HG02943 (cell line): Measurements from ENCODE around the gene MYOM1.

ENCODE experiments used
- ATAC-seq: cut with Tn5 transposase; IDR thresholded peaks from one replicate; pipeline ENCODE4 v1.9.1; 2021; ENCODE audit warnings: mild to moderate bottlenecking, low read depth, moderate library complexity; ENCODE audit not compliant: unreplicated experiment

The MYOM1 gene

GRCh38 chr18:3190610-3191009 is 29.2 kb downstream of the MYOM1 start:
- no peak for ATAC-seq

- no peak for ATAC-seq
Measured at GRCh38 chr18:3189884-3190283, 29.9 kb downstream of the MYOM1 start.

DNA sequence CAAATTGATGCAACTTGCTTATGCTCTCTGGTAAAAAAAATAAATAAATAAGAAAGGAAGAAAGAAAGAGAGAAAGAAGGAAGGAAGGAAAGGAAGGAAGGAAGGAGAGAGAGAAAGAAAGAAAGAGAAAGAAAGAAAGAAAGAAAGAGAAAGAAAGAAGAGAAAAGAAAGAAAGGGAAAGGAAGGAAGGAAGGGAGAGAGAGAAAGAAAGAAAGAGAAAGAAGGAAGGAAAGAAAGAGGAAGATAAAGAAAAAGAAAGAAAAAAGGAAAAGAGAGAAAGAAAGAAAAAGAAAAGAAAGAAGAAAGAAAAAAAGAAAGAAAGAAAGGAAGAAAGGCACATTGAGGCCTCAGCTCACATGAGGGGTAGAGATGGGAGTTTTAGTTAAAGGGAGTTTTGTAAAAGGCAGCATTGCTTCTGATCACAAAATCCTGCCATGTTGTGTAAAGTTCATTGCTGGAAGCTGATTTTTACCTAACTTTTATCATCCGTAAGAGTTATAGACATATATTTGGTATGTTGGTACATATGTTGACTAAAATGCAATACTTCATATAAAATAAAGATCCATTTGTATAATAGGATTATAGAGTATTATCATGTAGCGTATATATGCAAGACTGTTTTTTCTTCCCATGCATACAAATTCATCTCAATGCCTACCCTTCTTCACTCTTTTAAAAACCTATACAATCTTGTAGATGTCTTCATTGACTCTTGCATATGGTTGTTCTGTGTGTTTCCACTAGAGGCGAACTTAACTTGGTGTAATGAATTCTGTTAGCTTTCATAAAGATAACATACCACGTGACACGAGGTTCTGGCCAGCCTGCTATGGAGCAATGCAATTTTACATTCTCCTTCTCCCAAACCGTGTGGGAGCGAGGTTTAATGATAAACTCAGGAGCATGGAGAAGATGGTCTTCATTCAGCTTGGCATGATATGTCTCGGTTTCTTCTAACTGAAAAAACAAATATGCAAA is 32.8 kb downstream of the MYOM1 start:
- no peak for ATAC-seq

DNA sequence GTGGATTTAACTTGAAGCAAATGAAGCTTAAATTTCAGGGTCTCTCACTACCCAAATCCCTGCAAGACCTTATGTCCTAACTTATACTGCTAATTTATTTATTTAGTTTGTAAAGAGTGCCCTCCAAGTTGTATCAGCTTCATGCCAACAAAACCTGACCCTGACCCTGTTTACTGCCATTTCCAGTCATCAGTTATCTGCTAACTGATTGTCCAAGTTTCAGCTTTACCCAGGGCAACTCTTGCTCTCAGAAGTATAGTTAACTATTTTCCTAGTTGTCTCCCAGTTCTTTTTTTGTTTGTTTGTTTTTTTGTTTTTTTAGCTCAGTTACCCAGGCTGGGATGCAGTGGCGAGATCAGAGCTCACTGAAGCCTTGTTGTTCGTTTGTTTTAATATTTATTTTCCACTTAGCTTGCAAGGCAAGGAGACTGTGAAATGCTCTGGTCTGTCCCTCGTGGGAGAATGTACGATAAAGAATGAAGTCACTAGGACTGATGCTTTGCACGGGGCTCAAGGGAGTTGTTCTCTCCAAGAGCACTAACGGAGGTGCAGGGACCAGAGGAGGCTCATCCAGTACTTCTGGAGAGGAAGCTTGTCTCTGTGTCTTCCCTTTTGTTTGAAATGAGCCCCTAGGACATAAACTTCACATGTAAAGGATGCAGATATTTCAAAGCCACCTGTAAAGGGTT is 35.3 kb downstream of the MYOM1 start:
- ATAC-seq, result no peak

GRCh38 chr18:3183103-3183717 is 36.6 kb downstream of the MYOM1 start:
- no peak for ATAC-seq

- no peak for ATAC-seq
Measured at GRCh38 chr18:3180325-3180724, 39.4 kb downstream of the MYOM1 start.

- ATAC-seq, result peak; percentile 56
Measured at GRCh38 chr18:3179430-3180089, 40.2 kb downstream of the MYOM1 start.

DNA sequence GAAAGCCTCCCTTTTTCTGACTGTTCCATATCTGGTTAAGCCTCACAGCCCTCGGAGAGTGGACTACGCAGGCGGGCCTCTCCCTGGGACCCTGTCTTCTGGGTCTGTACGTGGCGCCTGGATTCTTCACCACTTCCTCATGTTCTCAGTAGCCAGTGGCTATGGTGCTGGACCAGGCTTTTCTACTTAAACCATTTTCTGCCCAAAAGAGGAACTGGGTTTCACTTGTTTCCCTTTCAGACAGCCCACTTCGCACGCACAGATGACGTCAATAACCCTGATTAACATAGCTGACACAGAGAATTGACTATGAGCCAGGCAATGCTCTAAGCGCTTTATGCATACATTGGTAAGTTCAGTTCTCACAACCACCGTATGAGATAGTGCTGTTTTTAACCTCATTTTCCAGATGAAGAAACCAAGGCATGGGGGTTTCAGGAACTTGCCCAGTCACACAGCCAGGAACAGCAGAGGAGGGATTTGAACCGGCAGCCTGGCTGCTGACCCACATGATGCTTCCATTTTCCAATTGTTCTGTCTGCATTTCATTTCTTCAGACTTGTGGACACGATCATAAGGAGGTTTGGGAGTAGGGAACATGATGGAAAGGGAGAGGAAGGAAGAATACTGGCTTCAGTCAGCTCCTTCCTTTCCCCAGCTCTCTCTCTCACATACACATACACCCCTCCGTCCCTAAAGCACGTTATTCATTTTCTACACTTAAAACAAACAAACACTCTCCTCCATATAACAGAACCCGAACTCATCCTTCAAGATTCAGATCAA is 41.7 kb downstream of the MYOM1 start:
- ATAC-seq, result peak; percentile 78

- no peak for ATAC-seq
Measured at GRCh38 chr18:3175195-3175758, 44.5 kb downstream of the MYOM1 start.

GRCh38 chr18:3172097-3172496 is 47.7 kb downstream of the MYOM1 start:
- ATAC-seq, result no peak

DNA sequence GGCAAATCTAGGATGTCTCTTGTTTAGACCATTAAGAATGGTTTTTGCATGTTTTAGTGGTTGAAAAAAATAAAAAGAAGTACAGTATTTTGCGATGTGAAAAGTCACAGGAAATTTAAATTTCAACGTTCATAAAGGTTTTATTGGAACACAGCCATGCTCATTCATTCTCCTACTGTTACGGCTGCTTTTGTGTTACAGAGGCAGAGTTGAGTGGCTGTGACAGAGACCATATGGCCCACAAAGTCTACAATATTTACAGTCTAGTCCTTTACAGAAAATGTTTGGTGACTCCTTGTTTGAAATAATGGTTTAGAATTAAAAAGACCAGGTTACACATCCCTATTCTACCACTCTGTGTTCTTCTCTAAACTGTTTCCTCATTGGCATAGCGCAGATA is 48.1 kb downstream of the MYOM1 start:
- no peak for ATAC-seq

DNA sequence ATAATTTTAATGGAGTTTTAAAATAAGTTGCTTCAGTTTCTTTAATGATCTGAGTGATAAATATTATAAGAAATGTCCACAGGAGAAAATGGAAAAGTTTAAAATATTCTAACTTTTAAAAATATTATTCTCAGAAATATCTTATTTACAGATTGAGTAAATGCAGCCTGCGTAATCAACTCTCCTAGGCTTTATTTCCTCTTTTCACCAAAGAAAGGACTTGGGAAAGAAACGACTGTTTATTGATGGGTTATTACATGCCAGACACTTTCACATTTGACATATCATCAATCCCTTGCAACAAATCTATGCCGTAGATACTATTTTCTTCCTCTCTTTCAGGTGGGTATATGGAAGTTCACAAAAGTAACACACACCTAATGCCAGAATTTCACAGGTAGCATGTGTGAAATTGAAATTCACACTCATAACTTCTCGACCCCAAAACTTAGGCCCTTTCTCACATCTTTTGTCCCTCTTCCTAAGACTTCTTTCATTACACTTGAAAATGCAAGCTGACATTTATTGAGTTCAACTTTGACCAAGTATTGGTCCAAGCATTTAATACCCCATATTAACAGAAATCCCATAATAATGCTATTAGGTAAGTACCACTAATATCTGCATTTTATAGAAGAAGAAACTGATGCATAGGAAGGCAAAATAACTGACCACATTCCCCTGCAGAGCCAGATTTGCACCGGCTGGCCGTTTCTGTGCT is 49.2 kb downstream of the MYOM1 start:
- no peak for ATAC-seq

GRCh38 chr18:3164381-3164780 is 55.4 kb downstream of the MYOM1 start:
- ATAC-seq, result no peak

- no peak for ATAC-seq
Measured at GRCh38 chr18:3163968-3164367, 55.8 kb downstream of the MYOM1 start.

GRCh38 chr18:3162181-3162580 is 57.6 kb downstream of the MYOM1 start:
- ATAC-seq, result no peak

DNA sequence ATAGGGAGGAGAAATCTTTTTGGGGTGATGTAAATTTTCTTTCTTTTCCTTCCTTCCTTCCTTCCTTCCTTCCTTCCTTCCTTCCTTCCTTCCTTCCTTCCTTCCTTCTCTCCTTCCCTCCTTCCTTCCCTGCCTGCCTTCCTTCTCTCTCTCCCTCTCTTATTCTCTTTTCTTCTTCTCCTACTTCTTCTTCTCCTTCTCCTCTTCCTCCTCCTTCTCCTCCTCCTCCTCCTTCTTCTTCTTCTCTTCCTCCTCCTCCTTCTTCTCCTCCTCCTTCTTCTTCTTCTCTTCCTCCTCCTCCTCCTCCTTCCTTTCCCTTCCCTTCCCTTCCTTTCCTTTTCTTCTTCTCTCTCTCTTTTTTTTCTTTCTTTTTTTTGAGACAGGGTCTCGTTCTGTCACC is 59.9 kb downstream of the MYOM1 start:
- ATAC-seq, result no peak

- ATAC-seq, result no peak
Measured at GRCh38 chr18:3157606-3158005, 62.2 kb downstream of the MYOM1 start.

DNA sequence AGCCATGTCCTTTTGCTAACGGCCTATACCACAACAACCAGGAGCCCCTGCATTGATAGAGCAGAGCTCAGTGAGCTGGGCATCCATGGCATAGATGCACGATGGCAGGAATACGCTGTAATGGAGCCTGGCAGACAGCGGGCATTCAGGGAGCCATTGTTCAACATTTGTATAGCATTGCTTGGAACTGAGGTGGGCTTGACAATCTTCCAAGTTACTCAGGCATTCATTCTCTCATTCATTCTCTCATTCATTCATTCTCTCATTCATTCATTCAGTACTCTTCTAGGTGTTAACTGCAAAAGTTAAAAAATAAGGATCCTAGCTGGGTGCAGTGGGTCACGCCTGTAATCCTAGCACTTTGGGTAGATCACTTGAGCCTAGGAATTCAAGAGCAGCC is 62.7 kb downstream of the MYOM1 start:
- ATAC-seq, result no peak

GRCh38 chr18:3156325-3156640 is 63.5 kb downstream of the MYOM1 start:
- ATAC-seq, result no peak
